Right ventricle myocardium inferior (tissue), 1 donor: ENCODE results near the gene BAD. TPM values are rescaled to one million over a fixed set of nuclear protein-coding genes. Genes with fewer than 3 reads are reported as not detected.
A peak's percentile ranks its signal among the peaks of the same experiment; 100 is the strongest.

Experiments used
- ATAC-seq: fragments of 200-7000 bp; cut with Tn5 transposase; one replicate; pipeline ENCODE4 v1.9.1; 2020; ENCODE audit warnings: mild to moderate bottlenecking, moderate library complexity
- DNase-seq: peaks from one replicate; pipeline ENCODE4 v3.0.0; 2021; ENCODE audit errors: missing footprints
- intact Hi-C: fragments of 100-400 bp; cut with DNase I; formaldehyde crosslinking; loops from one replicate; pipeline ENCODE4 v1.11.0; 2022
- total RNA-seq: library from RNA; stranded (reverse); fragmentation: NEBNext Ultra II Directional; extraction: Animal tissue kit (Norgen Biotek cat#: 25700); gene quantifications from one replicate; pipeline ENCODE4 v1.2.1, GENCODE V29; 2021
- donor health status: DM: no; HTN: yes; CAD: no; lungs with severe emphysema.

Gene BAD
- total RNA-seq, 1 donor from 2014 or later: 89.1 TPM

DNA sequence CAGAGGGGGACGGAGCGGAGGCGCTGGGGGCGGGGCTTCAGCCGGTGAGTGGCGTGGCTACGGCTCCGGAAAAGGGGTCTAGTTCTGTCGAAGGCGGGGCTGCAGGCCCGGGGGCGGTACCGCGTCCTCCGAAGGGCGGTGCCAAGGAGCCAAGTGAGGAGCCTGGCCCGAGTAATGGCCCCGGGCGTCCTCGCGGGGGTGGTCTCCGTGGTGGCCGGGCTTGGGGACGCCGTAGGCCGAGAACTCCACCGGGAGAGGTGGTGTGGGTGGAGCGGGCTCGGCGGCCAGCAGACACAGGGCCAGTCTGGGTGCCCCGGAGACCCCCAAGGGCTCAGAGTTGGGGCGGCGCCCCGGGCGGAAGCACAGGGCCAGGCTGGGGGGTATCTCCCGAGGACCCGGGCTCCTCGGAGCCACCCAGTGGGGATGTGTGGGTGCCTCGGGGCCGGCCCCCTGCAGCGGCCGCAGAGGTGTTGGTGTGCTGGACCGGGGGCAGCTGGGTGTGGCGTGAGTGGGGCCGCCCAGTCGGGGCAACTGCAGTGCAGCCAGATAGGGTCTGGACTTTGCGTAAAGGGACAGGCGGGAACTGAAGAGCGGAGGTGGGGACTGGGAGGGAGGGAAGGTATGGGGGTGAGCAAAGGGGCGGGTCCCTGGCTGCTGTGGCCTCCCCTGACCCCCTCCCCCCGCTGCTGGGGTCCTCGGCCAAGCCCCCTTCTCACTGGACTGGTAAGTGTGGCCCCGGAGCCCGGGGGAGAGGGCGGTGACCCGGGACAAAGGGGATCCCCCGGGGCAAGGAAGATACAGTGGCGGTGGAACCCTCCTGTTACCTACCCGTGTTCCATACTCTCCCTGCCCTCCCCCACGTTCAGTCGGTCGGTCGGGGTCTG, 42.7 kb downstream of the BAD start:
- DNase-seq (no peak), ATAC-seq (peak; percentile 4)
- intact Hi-C loops: loop anchor here (2.0 kb wide), 1 partner anchor 63 kb away; the partner anchor contains the start of gene ESRRA

DNA sequence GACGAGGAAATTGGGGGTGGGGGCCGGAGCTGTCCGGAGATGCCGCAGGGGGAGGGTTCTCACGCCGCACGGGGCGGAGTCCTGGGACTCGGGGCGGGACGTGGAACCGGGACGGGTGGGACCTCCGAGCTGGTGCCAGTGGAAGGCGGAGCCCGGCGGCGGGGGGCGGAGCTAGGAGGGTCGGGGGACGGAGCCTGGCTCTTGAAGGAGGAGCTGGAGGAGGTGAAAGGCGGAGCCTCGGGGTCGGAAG, 43.3 kb downstream of the BAD start:
- peak; percentile 90 for ATAC-seq
- intact Hi-C loops: loop anchor here (2.0 kb wide), 1 partner anchor 64 kb away; the partner anchor contains the start of gene ESRRA
- peak; percentile 99 for DNase-seq

DNA sequence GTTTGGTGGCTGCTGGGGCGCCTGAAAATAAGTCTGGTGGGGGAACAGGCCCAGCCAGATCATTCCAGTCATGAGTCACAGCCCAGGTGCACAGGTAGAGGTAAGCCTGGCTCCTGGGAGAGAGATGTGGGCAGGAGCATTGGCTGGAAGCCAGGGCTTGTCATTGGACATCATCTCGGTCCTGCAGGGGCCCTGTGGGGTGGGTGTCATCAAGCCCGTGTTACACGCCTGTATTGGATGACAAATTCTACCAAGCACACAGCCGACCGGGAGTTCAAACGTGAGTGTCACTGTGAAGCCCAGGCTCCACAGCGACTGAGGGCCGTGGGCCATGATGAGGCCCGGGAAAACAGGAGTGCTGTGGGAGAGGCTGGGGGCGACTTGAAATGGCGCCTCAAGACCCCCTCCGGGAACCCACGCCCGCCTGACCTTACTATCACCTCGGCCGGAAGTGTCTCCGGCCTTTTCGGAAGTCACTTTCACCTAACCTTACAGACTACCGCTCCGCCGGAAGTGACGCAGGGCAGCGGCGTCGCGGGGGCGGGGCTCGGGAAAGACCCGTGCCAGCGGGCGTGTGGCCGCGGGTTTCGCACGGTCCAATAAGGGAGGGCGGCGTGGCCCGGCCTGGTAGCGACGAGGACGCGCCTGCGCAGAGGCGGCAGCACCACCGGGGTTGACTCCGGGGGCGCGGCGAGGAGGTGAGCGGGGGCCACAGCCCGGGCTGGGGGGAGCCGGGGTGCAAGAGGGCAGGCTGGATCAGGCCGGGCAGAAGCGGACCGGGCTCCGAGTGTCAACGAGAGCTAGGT, 43.8 kb downstream of the BAD start, which contains the start of gene FKBP2:
FKBP2 (plus strand) TSS at position 661 of the 806 bp plus-strand sequence. CDS start 1,293 bp downstream, outside the sequence.
- DNase-seq: peak; percentile 99
- intact Hi-C loops: loop anchor here (2.0 kb wide), 1 partner anchor 64 kb away; the partner anchor contains the start of gene ESRRA

DNA sequence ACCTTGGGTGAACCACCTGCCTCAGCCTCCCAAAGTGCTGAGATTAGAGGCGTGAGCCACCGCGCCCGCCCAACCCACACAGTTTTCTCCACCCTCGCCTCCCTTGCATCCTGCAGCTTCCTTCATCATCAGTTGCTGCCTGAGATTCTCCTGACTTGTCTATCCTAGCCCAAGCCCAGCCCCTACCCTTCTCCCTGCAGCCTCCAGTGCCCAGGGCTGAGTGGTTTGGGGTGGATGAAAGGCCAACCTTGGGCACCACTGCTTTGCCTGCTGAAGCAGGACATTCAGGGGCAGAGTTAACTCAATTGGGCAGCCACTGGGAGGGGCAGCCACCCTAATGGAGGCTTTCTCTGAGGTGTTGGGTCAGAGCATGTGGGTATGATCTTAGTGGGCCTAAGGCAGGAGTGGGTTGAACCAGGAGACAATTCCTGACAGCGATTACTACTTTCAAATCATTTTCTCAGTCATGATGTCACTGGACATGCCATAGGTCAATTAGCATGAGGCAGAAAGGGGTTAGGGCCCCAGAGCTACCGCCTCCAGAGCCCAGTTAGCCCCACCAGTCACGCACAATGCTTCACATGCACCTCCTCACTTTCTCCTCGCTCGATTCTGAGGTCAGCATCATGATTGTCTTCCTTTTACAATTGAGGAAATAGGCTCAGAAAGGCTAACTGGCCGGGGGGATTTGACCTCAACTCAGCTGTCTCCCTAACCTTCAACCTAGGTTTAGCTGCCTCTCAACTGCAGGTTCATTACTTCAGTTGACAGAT, 44.6 kb downstream of the BAD start:
- intact Hi-C loops: loop anchor here (2.0 kb wide), 1 partner anchor 65 kb away; the partner anchor contains the start of gene ESRRA
- DNase-seq: no peak
- no peak for ATAC-seq

More for the DNA sequence above, 43.8 kb downstream of the BAD start, which contains the start of gene FKBP2:
- peak; percentile 81 for ATAC-seq

DNA sequence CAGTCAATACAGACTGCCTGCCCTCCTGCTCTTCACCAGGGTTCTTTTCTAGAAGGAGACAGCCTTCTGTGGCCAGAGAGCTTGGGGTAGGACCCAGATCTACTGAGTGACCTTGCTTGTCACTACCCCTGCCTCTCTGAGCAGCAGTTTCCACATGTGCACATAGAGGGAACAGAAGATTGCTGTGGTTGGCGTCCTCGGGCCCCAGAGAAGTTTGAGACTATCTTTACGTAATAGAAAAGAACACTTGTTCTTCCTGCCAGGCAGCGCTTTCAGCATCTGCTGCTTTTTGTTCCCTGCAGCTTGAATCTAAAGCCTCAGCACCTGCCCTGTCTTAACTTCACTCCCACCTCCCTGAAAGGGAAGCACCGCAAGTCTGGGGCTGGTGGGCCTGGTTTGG, 45.5 kb downstream of the BAD start:
- intact Hi-C loops: no loop called here
- ATAC-seq (no peak), DNase-seq (no peak)

DNA sequence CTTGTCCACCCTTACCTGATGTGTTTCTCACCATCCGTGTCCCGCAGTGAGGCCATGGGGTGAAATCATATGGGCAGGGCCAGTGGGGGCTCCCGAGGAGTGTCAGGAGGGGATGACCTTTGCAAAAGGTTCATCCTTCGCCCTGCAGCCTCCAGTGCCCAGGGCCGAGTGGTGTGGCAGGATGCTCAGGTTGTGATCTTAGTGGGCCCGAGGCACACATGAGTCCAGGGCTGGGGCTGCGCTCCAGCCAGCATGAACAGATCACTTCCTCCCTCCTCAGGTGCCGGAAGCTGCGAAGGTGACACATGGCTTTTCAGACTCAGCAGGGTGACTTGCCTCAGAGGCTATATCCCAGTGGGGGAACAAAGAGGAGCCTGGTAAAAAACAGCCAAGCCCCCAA, 46.4 kb downstream of the BAD start:
- no peak for DNase-seq

DNA sequence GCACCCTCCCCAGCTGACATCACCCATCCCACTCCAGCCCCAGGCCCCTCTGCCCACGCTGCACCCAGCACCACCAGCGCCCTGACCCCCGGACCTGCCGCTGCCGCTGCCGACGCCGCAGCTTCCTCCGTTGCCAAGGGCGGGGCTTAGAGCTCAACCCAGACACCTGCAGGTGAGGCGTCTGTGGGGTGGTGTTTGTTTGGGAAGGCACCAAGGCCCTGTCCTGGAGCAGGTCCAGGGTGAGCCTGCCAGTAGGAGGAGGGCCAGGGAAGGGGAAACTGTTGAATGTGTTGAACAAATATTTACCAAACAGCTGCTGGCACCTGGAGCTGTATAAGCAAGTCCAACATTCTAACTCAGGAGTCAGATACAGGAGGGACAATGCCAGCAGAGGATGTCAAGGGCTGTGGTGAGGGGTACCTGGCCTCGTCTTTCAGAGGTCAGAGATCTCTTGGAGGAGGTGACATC, 46.9 kb downstream of the BAD start:
- ATAC-seq (no peak), DNase-seq (no peak)
- intact Hi-C loops: no loop called here

More for the DNA sequence above, 46.4 kb downstream of the BAD start:
- ATAC-seq: no peak
- intact Hi-C loops: no loop called here

DNA sequence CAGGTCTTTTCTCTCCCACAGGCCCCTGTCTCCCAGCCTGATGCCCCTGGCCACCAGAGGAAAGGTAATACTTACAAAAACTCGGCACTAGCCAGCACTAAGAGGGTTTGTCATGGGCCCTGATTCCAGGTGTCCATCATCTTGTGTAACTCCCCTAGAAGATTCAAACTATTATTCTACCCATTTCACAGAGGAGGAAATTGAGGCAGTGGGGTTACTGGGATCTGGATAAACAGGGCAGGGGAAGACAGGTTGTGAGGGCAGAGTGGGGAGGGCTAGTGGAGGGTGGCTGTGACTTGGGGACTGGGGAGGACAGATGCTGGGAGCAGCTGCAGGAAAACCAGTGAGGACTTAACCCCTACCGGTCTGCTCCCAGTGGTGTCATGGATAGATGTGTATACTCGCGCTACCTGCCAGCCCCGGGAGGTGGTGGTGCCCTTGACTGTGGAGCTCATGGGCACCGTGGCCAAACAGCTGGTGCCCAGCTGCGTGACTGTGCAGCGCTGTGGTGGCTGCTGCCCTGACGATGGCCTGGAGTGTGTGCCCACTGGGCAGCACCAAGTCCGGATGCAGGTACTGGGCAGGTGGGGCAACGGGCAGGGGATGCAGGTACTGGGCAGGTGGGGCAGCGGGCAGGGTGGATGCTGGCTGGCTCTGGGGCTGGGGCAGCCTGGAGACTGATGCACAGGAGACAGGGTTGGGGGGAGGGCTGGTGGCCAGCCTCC, 48.9 kb downstream of the BAD start:
- intact Hi-C loops: no loop called here
- ATAC-seq (no peak), DNase-seq (no peak)

DNA sequence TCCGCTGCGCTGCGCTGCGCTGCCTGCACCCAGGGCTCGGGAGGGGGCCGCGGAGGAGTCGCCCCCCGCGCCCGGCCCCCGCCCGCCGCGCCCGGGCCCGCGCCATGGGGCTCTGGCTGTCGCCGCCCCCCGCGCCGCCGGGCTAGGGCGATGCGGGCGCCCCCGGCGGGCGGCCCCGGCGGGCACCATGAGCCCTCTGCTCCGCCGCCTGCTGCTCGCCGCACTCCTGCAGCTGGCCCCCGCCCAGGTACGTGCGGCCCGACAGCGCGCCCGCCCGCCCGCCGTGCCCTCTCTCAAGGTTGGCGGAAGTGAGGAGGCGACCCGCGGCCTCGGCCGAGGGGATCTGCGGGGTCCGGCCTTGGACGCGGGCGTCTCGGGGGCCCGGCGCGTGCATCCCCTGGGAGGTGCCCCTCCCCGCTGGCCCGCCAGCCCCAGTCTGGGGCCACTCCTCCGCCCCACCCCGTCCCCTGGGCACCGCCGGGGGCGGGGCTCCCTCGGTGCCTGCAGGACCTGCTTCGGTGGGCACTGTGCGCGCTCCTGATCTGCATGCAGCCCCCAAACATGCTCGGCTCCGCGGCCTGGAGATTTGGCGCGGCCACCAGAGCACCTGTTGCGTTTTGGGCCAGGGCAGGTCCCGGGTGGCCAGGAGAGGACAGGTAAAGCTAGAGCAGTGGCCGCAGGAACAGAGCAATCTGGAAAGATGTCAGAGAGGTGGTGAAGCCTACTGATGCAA, 49.7 kb downstream of the BAD start:
- DNase-seq (peak; percentile 82), ATAC-seq (peak; percentile 34)
- intact Hi-C loops: no loop called here

DNA sequence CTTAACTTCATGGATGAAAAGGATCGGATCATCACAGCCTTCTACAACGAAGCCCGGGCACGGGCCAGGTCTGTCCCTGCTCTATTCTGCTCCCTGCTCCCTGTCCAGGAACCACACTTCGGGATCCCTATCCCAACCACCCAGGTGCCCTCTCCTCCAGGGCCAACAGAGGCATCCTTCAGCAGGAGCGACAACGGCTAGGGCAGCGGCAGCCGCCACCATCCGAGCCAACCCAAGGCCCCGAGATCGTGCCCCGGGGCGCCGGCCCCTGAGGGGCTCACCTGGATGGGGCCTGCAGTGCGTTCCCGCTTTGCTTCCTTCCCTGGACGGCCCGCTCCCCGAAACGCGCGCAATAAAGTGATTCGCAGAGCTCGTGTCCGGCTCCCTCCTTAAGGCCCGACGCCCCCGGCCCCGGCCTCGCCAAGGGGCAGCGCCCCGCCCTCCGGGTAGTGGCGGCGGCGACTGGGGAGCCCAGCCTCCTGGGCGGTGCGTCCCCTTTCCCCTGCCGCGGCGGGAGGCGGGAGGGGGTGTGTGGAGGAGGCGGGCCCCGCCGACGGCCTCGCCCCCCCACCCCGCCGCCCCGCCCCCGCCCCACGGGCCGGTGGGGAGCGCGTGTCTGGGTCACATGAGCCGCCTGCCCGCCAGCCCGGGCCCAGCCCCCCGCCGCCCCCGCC, 50.4 kb downstream of the BAD start, which contains the start of gene VEGFB:
VEGFB (plus strand) TSS at position 672 of the 674 bp plus-strand sequence. CDS start 250 bp downstream, outside the sequence.
- DNase-seq (peak; percentile 90), ATAC-seq (peak; percentile 74)
- intact Hi-C loops: no loop called here

DNA sequence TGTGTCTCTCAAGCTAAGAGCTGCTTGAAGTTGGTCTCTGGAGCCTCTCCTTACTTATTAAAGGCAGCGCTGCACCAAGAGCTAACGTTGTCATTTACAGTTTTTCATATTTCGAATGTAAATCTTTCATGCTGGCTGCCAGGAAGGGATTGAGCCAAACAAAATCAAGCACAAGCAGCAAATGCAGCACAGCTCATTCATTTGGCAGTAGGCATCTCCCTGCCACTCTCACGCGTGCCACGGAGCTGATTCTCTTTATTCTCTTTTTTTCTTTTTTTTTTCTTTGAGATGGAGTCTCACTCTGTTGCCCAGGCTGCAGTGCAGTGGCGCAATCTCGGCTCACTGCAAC, 51.5 kb downstream of the BAD start:
- no peak for DNase-seq
- ATAC-seq: no peak
- intact Hi-C loops: no loop called here

DNA sequence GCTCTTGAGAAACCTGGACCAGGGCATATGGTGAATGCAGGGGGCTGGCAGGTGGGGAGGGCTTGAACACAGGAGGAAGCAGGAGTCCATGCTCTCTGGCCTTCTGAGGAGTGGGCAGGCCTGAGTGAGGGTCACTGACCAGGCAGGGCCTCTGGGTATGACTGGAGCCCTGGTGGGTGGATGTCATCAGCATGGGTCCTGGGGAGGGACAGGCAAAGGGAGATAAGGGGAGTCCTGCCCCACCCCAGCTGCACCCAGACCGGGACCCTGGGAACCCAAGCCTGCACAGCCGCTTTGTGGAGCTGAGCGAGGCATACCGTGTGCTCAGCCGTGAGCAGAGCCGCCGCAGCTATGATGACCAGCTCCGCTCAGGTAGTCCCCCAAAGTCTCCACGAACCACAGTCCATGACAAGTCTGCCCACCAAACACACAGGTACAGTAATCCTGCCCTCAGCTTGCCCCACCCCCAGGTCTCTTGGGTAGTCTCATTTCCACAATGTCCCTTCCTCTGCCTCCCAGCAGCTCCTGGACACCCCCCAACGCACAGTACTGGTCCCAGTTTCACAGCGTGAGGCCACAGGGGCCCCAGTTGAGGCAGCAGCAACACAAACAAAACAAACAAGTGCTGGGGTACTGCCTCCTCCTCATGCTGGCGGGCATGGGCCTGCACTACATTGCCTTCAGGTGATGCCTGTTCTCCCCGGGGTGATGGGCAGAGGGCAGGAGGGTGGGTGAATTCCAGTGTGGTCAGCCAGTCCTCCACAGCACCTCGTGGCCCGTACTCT, 52.1 kb downstream of the BAD start:
- intact Hi-C loops: no loop called here
- ATAC-seq (no peak), DNase-seq (no peak)

DNA sequence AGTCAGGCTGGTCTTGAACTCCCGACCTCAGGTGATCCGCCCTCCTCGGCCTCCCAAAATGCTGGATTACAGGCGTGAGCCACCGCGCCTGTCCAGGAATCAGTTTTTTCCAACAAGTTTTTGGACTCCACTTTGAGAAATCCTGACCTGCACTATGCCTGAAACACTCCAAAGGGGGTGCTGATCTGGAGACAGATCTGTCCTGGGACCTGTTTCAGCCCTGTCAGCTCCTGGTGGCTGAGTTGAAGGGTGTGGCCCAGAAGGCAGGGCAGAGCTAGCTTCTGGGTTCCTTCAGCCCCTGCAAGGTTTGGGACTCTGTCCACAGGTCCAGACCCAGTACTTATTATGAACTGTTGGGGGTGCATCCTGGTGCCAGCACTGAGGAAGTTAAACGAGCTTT, 52.9 kb downstream of the BAD start:
- no peak for ATAC-seq
- DNase-seq: no peak
- intact Hi-C loops: no loop called here

DNA sequence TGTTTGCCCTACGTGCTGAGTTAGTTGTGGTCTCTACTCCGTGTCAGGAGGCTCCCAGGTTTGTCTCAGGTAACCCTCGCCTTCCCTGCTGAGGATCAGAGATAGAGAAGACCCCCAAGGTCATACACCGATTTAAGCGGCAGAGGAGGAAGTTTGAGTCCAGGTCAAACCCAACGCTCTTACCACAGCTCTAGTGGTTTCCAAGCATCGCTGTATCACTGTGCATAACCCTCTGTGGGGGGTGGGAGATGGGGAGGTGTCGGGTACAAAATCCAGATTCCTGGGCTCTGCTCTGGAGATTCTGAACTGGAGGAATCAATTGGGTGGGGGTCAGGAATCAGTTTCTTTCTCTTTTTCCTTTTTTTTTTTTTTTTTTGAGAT, 53.5 kb downstream of the BAD start:
- intact Hi-C loops: no loop called here

DNA sequence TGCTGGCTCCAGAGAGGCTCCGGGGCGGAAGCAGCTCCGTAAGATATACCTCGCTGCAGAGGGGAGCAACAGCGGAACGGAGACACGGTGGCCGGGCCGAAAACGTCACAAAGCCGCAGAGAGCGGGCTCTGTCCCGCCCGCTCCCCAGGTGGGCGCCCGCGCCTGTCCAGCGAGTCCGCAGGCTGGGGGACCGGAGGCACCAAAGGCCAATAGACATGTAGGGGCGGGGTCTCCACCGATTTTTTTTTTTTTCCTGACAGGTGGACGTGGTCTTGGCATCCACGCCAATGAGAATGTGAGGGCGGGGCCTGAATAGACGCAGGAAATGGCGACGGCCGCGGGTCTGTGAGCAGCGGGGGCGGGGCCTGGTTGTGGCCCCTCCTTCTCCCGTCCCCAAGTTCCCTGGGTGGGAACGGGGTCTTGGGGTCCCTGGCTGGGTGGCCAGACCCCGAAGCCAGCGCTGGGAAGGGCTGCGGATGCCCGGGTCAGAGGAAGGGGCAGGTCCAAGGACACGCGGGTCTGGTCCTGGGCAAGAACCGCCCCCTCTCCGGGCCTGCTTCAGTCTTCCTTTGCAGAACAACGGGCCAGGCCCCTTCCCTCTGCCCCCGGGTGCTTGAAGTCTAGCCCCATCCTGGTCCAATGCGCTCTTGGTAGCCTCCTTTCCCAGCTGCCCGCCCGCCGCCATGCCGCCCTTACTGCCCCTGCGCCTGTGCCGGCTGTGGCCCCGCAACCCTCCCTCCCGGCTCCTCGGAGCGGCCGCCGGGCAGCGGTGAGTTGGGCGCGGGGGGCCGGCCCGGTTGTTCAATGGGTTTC, 54.1 kb downstream of the BAD start, which contains the start of gene DNAJC4:
DNAJC4 (plus strand) TSS at position 378 of the 814 bp plus-strand sequence; CDS start at position 685, 307 bp downstream.
- DNase-seq: peak; percentile 96
- peak; percentile 64 for ATAC-seq
- intact Hi-C loops: no loop called here

More for the DNA sequence above, 53.5 kb downstream of the BAD start:
- no peak for ATAC-seq
- DNase-seq: no peak
